Left lung (tissue), 10 donors: ENCODE data around the gene TRIM59. TPM values are rescaled to one million over a fixed set of nuclear protein-coding genes. Genes with fewer than 3 reads are reported as not detected.

Experiments used
- ATAC-seq: fragments of 200-7000 bp; cut with Tn5 transposase; one replicate; pipeline ENCODE4 v1.9.1; 2020; ENCODE audit warnings: moderate library complexity
- DNase-seq, 4 donors: peaks; one replicate each; pipeline ENCODE4 v3.0.0-alpha.2; 2013 to 2020
- H3K27ac ChIP-seq, 2 donors: fragments of 200-600 bp; sonication (generic) in 1 of 2; one replicate each; pipeline versions ENCODE4 v1.5.0 to v1.8.0; 2020 to 2021
- H3K27me3 ChIP-seq, 2 donors: fragments of 200-600 bp; sonication (generic) in 1 of 2; one replicate each; pipeline versions ENCODE4 v1.5.0 to v1.8.0; 2020 to 2021
- H3K36me3 ChIP-seq, 2 donors: fragments of 200-600 bp; sonication (generic) in 1 of 2; one replicate each; pipeline versions ENCODE4 v1.5.0 to v1.8.0; 2020 to 2021
- H3K4me1 ChIP-seq, 2 donors: fragments of 200-600 bp; one replicate each; pipeline ENCODE4 v1.8.0; 2021
- H3K4me3 ChIP-seq, 2 donors: fragments of 200-600 bp; sonication (generic) in 1 of 2; one replicate each; pipeline versions ENCODE4 v1.5.0 to v1.8.0; 2020 to 2021; ENCODE audit warnings: mild to moderate bottlenecking in 1 of 2
- H3K9me3 ChIP-seq, 2 donors: fragments of 200-600 bp; sonication (generic) in 1 of 2; one replicate each; pipeline versions ENCODE4 v1.5.0 to v1.8.0; 2020 to 2021
- intact Hi-C, 2 donors: fragments of 100-400 bp; cut with DNase I; formaldehyde crosslinking; loops; one replicate each; pipeline versions ENCODE4 v1.11.2 to v1.14.2; 2022
- polyA plus RNA-seq, 6 donors: library from polyadenylated mRNA; unstranded; fragments of 120-200 nt; gene quantifications; one replicate each; pipeline ENCODE4 v1.2.1, GENCODE V29; 2013; ENCODE audit not compliant: insufficient read length in 6 of 6
- total RNA-seq, 2 donors: library from RNA; stranded (reverse); fragmentation: NEBNext Ultra II Directional; extraction: Animal tissue kit (Norgen Biotek cat#: 25700); gene quantifications; one replicate each; pipeline ENCODE4 v1.2.1, GENCODE V29; 2021
- TF ChIP-seq, protein P1 (sequence below), 2 donors: fragments of 200-600 bp; sonication (generic) in 1 of 2; IDR thresholded peaks; one replicate each; pipeline versions ENCODE4 v1.5.0 to v1.8.0; 2021; ENCODE audit warnings: antibody characterized with exemption in 2 of 2
- donor health status: DM: no; HTN: yes; CAD: no.
- donor health status: DM: no; HTN: no; CAD: no.

TRIM59 gene
- total and polyA plus RNA-seq, 8 donors: 4.3 to 29.3 (median 20.6) TPM

DNA sequence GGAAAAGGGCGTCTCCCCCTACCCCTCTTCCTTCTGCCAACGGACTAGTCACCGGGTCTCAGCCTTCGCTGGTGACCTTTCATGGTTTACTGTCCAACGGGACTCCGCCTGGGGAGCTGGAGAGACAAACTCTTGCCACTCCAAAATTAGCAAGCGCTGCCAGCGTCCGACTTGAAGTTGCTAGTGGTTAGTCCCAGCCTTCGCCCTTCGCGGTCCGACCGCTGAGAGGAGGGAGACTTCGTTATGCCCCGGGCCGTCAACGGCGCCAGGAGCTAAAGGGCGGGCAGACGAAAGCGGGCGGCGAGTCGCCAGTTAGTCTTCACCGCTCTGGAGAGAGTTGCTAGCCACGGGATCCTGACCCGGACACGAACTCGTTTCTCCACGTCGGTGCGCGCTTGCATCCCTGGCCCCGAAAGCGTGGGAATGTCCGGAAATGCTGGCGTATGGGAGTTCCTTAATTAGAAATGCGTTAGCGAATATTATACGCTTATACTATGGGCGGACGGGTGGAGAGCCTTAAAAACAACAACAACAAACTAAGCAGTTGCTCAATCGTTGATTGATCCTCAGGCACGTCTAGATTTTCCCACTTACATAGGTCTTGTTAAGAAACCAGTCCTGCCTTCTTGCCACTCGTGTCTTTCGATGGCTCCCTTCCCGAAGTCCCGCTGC, 49.4 kb downstream of the TRIM59 start:
- DNase-seq (peak in 3 of 4 donors; percentile 49 to 87 (median 67)), ATAC-seq (peak; percentile 10)
- intact Hi-C loops: no loop called here

DNA sequence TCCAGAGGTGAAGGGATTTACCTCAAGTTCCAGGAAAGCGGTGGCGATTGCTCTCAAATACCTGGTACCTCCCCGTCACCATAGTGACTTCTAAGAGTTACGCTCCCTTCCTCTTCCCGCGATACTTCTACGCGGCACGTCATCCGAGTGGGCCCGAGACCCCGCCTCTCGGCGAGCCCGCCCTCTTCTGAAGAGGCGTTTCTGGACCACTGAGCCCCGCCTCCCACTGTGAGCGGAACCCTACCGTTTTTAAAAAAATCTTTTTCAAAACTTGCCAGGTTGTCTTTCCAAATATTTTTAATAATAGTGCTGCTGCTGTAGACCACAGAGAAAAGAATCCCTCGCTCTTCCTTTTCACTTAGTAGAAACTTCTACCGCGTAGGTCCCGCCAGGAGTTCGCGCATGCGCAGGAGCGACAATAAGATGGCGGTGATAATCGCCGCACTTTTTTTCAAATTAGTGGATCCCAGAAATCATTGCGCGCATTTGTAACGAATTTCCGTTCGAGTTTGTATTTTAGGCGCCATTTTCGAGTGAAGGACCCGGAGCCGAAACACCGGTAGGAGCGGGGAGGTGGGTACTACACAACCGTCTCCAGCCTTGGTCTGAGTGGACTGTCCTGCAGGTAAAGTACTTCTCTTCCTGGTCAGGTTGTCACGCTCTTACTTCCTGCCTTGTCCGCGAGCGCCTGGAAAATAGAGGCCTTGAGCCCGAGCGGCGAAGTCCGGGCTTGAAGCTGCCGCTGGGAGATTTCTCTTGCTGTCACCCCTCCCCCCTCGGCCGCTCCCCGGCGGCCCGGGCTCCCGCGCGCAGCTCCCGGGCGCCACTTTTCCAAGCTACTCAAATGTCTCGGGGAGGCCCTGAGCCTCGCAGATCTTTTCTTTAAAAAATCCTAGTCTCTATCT, 50.2 kb downstream of the TRIM59 start, which contains the start of the genes IFT80 and SMC4:
Gene IFT80 (minus strand): TSS at position 101 of the 905 bp plus-strand sequence. CDS start 14,625 bp downstream, outside the sequence.
Gene SMC4 (plus strand): TSS at position 526 of the 905 bp plus-strand sequence. CDS start 1,177 bp downstream, outside the sequence.
- Histone ChIP-seq H3K4me1 (peaks cover 0 to 48% of the 10 kb centered on the region in 2 donors), H3K27me3 (no peaks in the 10 kb centered on the region), H3K27ac (peak within 1 kb of the TSS; percentile 91 to 93), H3K4me3 (peak within 1 kb of the TSS; percentile 72 to 81), H3K36me3 (no peaks in the 10 kb centered on the region), H3K9me3 (no peaks in the 10 kb centered on the region)
- DNase-seq: peak; percentile 96 to 98 (median 98)
- peak; percentile 91 for ATAC-seq
- TF ChIP-seq, protein P1, sequence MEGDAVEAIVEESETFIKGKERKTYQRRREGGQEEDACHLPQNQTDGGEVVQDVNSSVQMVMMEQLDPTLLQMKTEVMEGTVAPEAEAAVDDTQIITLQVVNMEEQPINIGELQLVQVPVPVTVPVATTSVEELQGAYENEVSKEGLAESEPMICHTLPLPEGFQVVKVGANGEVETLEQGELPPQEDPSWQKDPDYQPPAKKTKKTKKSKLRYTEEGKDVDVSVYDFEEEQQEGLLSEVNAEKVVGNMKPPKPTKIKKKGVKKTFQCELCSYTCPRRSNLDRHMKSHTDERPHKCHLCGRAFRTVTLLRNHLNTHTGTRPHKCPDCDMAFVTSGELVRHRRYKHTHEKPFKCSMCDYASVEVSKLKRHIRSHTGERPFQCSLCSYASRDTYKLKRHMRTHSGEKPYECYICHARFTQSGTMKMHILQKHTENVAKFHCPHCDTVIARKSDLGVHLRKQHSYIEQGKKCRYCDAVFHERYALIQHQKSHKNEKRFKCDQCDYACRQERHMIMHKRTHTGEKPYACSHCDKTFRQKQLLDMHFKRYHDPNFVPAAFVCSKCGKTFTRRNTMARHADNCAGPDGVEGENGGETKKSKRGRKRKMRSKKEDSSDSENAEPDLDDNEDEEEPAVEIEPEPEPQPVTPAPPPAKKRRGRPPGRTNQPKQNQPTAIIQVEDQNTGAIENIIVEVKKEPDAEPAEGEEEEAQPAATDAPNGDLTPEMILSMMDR (IDR thresholded peaks at IDR 0.05): no peak
- intact Hi-C loops: no loop called here

More for the DNA sequence above, 49.4 kb downstream of the TRIM59 start:
- no peaks in the 10 kb centered on the region for H3K36me3 ChIP-seq
- H3K27ac ChIP-seq: peak overlapping the region; percentile 91 to 93
- TF ChIP-seq, protein P1 (IDR thresholded peaks at IDR 0.05): no peak
- H3K27me3 ChIP-seq: no peaks in the 10 kb centered on the region
- no peaks in the 10 kb centered on the region for H3K9me3 ChIP-seq
- peak overlapping the region; percentile 72 to 81 for H3K4me3 ChIP-seq
- peaks cover 0 to 56% of the 10 kb centered on the region in 2 donors for H3K4me1 ChIP-seq

DNA sequence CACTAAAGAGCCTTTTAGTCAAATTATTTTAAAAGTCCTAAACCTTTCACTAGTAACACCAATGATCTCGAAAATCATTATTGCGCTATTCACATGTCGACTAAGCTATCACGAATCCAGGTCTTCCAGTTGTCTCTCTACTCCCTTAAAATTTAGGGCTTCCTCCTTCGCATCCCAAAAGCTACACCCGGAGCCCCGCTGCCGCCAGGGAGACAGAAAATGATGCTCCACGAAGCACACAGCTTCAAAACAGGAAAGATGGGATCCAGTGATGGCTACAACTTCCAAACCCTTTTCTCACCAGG, 50.8 kb downstream of the TRIM59 start:
- peak overlapping the region; percentile 91 to 93 for H3K27ac ChIP-seq
- ATAC-seq: no peak
- H3K27me3 ChIP-seq: no peaks in the 10 kb centered on the region
- H3K9me3 ChIP-seq: no peaks in the 10 kb centered on the region
- no peaks in the 10 kb centered on the region for H3K36me3 ChIP-seq
- peak overlapping the region; percentile 72 to 81 for H3K4me3 ChIP-seq
- intact Hi-C loops: no loop called here
- DNase-seq: no peak
- TF ChIP-seq, protein P1 (IDR thresholded peaks at IDR 0.05): no peak
- H3K4me1 ChIP-seq: peaks cover 0 to 42% of the 10 kb centered on the region in 2 donors

DNA sequence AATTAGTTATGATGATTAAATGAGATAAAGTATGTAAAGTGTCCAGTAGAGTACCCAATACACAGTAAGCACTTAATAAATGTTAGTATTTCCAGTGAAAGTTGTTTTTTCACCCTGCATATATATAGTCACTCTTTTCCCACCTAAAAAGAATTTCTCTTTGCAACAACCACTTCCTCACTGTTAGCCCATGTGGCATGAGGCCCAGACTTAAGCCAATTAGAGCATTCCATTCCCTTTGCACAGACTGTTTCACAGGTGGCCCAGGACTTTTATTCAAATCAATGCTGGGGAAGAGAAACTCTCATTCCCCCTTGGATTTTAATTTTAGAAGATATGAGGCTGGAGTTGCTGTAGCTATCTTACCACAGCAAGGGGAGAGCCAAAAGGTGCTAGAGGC, 54.3 kb downstream of the TRIM59 start:
- Histone ChIP-seq H3K27ac (peak overlapping the region in 1 of 2 donors; percentile 16), H3K4me3 (no peak overlapping the region), H3K27me3 (no peaks in the 10 kb centered on the region), H3K9me3 (no peaks in the 10 kb centered on the region), H3K4me1 (peaks cover 0 to 11% of the 10 kb centered on the region in 2 donors), H3K36me3 (no peaks in the 10 kb centered on the region)
- peak; percentile 8 for ATAC-seq
- TF ChIP-seq, protein P1 (IDR thresholded peaks at IDR 0.05): no peak
- peak in 1 of 4 donors; percentile 42 for DNase-seq
- intact Hi-C loops: no loop called here

DNA sequence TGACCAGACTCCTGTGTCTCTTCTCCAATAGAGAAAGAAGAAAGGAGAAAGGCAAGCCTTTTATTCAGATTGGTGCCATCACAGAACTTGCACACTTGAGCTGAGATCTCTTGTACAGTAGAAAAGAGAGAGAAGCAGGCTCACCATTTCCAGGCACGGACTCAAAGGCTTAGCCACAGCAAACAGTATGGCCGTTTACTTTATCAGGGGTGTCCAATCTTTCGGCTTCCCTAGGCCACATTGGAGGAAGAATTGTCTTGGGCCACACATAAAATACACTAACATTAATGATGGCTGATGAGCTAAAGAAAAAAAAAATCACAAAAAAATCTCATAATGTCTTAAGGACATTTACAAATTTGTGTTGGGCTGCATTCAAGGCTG, 55.6 kb downstream of the TRIM59 start:
- no peaks in the 10 kb centered on the region for H3K9me3 ChIP-seq
- intact Hi-C loops: no loop called here
- no peaks in the 10 kb centered on the region for H3K36me3 ChIP-seq
- no peak overlapping the region for H3K27ac ChIP-seq
- peaks cover 0 to 11% of the 10 kb centered on the region in 2 donors for H3K4me1 ChIP-seq
- TF ChIP-seq, protein P1 (IDR thresholded peaks at IDR 0.05): no peak
- no peak overlapping the region for H3K4me3 ChIP-seq
- no peaks in the 10 kb centered on the region for H3K27me3 ChIP-seq
- DNase-seq (no peak), ATAC-seq (no peak)
